Measurements from ENCODE around the gene ZNF304.

- TF ChIP-seq CTCF (conservative IDR thresholded peaks at IDR 0.05) (no peak), EZH2 (IDR thresholded peaks at IDR 0.05; ENCODE audit: low read depth) (no peak)
Measured at GRCh38 chr19:57338877-57339276, 12.2 kb upstream of the ZNF304 start.
